GM12865 (cell line): ENCODE results near the gene GPR183.

Experiments
- DNase-seq: peaks from one replicate; pipeline ENCODE4 v3.0.0; 2010; ENCODE audit warnings: low read depth
- H3K4me3 ChIP-seq: 2 replicates; pipeline ENCODE4 v1.5.1; 2011; ENCODE audit warnings: mild to moderate bottlenecking, low read depth, low read length, control low read depth
- TF ChIP-seq, protein P1 (sequence below): IDR thresholded peaks from 2 replicates; pipeline ENCODE4 v1.5.1; 2011; ENCODE audit warnings: low read length, control low read depth, low read depth, inconsistent platforms; ENCODE audit not compliant: insufficient read depth; ENCODE audit errors: missing control alignments

Gene GPR183

DNA sequence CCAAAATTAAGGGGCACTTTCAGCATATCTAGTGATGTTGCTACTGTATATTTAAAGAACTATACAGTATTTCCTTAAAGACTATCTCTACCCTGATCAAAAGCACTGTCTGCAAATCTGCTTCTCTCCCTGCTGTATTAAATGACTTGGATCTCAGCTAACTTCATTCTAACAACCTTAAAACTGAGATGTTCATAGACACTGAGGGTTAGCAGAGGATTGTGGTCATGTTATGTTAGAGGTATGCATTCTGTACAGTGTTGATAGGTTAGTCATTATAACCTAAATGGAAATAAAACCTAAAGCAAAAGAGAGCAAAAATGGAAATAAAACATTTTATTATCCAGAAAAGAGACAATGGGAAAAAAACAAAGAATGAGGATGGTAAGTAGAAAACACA lies 9.9 kb downstream of the GPR183 start:
- DNase-seq, result no peak
- TF ChIP-seq, protein P1, sequence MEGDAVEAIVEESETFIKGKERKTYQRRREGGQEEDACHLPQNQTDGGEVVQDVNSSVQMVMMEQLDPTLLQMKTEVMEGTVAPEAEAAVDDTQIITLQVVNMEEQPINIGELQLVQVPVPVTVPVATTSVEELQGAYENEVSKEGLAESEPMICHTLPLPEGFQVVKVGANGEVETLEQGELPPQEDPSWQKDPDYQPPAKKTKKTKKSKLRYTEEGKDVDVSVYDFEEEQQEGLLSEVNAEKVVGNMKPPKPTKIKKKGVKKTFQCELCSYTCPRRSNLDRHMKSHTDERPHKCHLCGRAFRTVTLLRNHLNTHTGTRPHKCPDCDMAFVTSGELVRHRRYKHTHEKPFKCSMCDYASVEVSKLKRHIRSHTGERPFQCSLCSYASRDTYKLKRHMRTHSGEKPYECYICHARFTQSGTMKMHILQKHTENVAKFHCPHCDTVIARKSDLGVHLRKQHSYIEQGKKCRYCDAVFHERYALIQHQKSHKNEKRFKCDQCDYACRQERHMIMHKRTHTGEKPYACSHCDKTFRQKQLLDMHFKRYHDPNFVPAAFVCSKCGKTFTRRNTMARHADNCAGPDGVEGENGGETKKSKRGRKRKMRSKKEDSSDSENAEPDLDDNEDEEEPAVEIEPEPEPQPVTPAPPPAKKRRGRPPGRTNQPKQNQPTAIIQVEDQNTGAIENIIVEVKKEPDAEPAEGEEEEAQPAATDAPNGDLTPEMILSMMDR, result no peak
- peak overlapping the region; percentile 36; the same call in 1 of the 2 replicates for H3K4me3 ChIP-seq

DNA sequence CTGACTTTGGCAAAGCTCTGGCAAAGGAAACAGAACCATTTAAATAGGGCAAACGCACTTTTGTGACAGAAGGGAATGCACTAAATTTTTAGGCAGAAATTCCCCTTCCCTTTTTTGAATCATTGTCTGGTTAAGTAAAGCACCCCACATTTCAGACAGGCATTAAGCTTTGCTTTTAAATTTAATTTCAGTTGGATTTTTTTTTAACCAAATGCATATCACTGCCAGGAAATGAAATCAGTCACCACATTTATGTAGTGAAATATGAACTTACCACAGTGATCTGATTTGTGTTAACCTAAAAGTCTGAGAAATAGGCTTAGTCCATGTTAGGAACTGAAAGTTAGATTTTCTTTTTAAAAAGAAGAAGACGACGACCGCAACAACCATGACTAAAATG lies 10.8 kb downstream of the GPR183 start:
- H3K4me3 ChIP-seq, result no peak overlapping the region; the same call in 1 of the 2 replicates
- DNase-seq, result peak; percentile 67
- TF ChIP-seq, protein P1, result no peak

DNA sequence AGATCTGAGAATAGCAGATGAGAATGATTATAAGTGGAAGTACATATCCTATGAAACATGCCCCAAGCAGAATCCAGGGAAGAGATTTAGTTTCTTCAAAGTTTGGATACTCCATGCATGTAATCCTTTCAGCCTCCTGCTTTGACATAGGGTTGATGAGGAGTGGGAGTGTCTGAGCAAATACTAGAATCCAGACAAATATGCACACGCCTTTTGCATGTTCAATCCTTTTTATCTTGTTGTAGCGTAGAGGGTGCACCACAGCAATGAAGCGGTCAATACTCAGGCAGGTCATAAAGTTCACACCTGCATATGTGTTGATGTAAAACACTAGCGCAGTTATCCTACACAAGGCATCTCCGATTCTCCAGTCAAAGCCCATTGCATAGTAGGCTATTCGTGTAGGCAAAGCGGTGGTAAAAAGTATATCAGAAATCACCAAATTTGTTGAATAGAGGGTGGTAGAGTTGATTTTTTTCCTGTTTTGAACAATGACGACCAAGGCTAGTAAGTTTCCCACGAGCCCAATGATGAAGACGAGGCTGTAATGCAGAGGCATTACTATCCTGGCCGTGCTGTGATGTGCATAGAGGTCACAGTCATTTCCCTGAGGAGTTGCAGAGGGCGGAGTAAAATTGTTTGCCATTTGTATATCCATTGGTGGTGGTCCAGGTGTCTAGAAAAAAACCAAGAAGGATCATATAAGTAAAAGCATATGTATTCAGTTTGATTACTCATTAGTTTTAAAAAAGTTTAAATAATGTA lies 11.5 kb downstream of the GPR183 start:
- no peak overlapping the region for H3K4me3 ChIP-seq
- DNase-seq, result no peak
- TF ChIP-seq, protein P1, result no peak

DNA sequence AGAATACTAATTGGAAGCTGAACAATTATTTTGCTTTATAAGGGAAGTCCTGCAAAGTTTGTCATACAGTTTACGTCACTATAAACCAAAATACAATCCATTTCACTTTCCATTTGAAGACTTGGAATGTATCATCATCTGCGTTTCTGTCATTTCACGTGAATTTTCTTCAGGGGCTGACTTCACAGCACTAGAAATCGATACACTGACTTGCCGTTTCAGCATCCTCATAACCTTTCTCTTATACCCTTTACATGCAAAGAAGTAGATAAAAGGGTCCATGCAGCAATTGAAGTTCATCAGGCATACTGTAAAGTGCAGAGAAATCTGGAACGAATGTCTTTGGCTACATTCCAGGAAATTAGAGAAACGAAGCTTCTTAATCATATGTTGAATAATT lies 12.2 kb downstream of the GPR183 start:
- no peak for DNase-seq
- TF ChIP-seq, protein P1, result no peak
- no peak overlapping the region for H3K4me3 ChIP-seq

DNA sequence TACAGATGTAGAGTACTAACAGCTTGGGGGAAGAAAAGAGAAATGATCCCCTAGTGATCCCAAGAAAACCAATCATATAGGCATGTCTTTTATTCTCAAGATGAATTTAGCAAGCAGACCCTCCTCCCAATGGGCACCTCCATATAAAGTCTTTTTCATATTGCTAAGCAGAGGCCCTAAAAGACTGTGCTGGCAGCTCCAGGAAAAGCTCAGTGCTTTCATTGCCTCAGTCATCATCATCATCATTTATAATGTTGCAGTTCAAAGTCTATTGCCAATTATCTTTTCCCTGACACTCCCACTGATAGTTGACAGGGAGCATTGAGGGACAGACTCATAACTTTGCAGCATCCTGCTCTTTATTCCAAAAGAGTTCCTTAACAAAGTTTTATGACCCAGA lies 13.0 kb downstream of the GPR183 start:
- TF ChIP-seq, protein P1, result no peak
- DNase-seq, result no peak

DNA sequence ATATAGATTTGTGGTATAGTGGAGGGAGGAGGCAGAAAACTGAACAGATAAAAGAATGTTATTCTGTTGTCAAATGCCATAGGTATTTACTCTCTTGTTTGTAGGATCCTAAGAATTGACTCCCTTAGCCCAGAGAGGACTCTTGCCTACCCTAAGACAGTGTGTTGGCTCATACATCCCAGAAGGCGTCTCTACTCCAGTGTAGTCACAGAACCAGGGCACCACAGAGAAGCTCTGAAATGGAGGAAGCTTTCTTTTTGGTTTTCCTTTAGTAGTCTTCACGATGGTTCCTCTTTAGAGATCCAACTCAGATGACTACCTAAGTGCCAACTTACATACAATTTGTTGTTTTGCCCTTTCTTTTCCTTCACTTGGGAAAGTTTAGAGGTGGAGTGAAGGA lies 14.0 kb downstream of the GPR183 start:
- H3K4me3 ChIP-seq, result no peak overlapping the region
- TF ChIP-seq, protein P1, result no peak
- DNase-seq, result no peak

More for the DNA sequence above, 13.0 kb downstream of the GPR183 start:
- no peak overlapping the region for H3K4me3 ChIP-seq

DNA sequence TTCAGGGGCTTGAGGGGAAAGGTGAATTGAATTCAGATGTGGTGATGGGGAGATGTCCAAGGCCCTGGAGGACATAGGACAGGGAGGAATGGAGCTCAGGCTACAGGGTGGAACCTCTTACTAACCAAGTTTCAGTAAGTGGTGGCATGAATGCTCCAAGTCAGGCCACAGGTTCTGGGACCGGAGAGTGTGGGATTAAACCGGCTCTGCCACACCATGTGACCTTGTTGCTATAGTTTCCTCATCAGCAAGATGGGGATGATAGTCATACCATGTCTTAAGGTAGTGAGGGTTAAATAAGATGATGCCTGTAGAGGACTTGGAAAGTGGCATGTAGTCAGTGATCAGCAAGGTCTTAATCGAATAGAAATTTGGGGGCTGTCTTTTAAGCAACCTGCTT lies 16.3 kb downstream of the GPR183 start:
- DNase-seq, result no peak
- TF ChIP-seq, protein P1, result no peak

More for the DNA sequence above, 16.3 kb downstream of the GPR183 start:
- H3K4me3 ChIP-seq, result no peak overlapping the region
